K562 (cell line): ENCODE results near the gene GNB2. TPM values are rescaled to one million over a fixed set of nuclear protein-coding genes. Genes with fewer than 3 reads are reported as not detected.

ENCODE experiments used
- BCL6 ChIP-seq: fragments of 250-450 bp; sonication (Bioruptor Pico); IDR thresholded peaks from 2 replicates; pipeline ENCODE4 v1.4.0; 2020
- BRF1 ChIP-seq: IDR thresholded peaks from 3 replicates; pipeline ENCODE4 v1.6.1; 2011; ENCODE audit warnings: borderline replicate concordance, mild to moderate bottlenecking; ENCODE audit not compliant: insufficient read length; ENCODE audit errors: extremely low read depth
- CBX2 ChIP-seq: fragments of 200-600 bp; sonication (generic); IDR thresholded peaks from one replicate; pipeline ENCODE4 v1.6.1; 2012; ENCODE audit warnings: mild to moderate bottlenecking, low read length, inconsistent platforms; ENCODE audit not compliant: insufficient read depth, poor library complexity, severe bottlenecking
- FUS ChIP-seq: fragments of 200-400 bp; formaldehyde crosslinking; optimal IDR thresholded peaks from 2 replicates; pipeline ENCODE3; 2017; ENCODE audit warnings: low read depth, low read length
- GABPB1 ChIP-seq: sonication (generic); formaldehyde crosslinking; IDR thresholded peaks from 2 replicates; pipeline ENCODE4 v1.8.0; 2022; ENCODE audit warnings: mild to moderate bottlenecking, missing genetic modification reagents
- HIVEP1 ChIP-seq: fragments of 250-450 bp; sonication (Bioruptor Pico); IDR thresholded peaks from 2 replicates; pipeline ENCODE4 v1.4.0; 2020; ENCODE audit warnings: mild to moderate bottlenecking
- MYBL2 ChIP-seq, 2 experiments: fragments of 450-650 bp in 1 of 2; sonication (generic) in 1 of 2; formaldehyde crosslinking in 1 of 2; IDR thresholded peaks; 2 replicates each; pipeline versions ENCODE4 v1.6.1 to v1.8.1; 2017 to 2022; ENCODE audit warnings: borderline replicate concordance in 1 of 2, inconsistent platforms in 1 of 2, low read depth in 1 of 2, mild to moderate bottlenecking in 1 of 2, missing genetic modification reagents in 1 of 2, moderate library complexity in 1 of 2
- NFYB ChIP-seq: IDR thresholded peaks from 2 replicates; pipeline ENCODE4 v1.6.1; 2011; ENCODE audit warnings: mild to moderate bottlenecking, moderate library complexity; ENCODE audit not compliant: insufficient read length; ENCODE audit errors: extremely low read depth
- NR1H2 ChIP-seq: sonication (generic); formaldehyde crosslinking; IDR thresholded peaks from 2 replicates; pipeline ENCODE4 v1.4.0; 2020; ENCODE audit warnings: mild to moderate bottlenecking, missing genetic modification reagents
- POLR2H ChIP-seq: IDR thresholded peaks from 2 replicates; pipeline ENCODE4 v1.6.1; 2016; ENCODE audit warnings: missing genetic modification characterization, low read depth, mild to moderate bottlenecking, control low read depth, missing compliant biosample characterization, moderate library complexity
- SNAPC5 ChIP-seq: fragments of 250-450 bp; sonication (Bioruptor Pico); IDR thresholded peaks from 2 replicates; pipeline ENCODE4 v1.8.0; 2021; ENCODE audit warnings: moderate library complexity, mild to moderate bottlenecking, inconsistent platforms
- TAF1 ChIP-seq: IDR thresholded peaks from 2 replicates; pipeline ENCODE4 v1.6.1; 2011; ENCODE audit warnings: mild to moderate bottlenecking, low read length, moderate library complexity; ENCODE audit not compliant: insufficient read depth, control insufficient read depth, severe bottlenecking; ENCODE audit errors: extremely low read depth
- TCF15 ChIP-seq: fragments of 250-450 bp; sonication (Bioruptor Pico); IDR thresholded peaks from 2 replicates; pipeline ENCODE4 v1.8.0; 2022; ENCODE audit warnings: moderate library complexity, mild to moderate bottlenecking, inconsistent platforms
- THRB ChIP-seq: fragments of 450-650 bp; formaldehyde crosslinking; conservative IDR thresholded peaks from 2 replicates; pipeline ENCODE4 v1.4.0; 2022; ENCODE audit warnings: mild to moderate bottlenecking, missing genetic modification characterization
- ZBTB43 ChIP-seq: sonication (generic); formaldehyde crosslinking; IDR thresholded peaks from 2 replicates; pipeline ENCODE4 v1.8.0; 2023; ENCODE audit warnings: mild to moderate bottlenecking, missing genetic modification reagents
- ZBTB7A ChIP-seq: IDR thresholded peaks from 2 replicates; pipeline ENCODE4 v1.6.1; 2011; ENCODE audit warnings: low read depth, mild to moderate bottlenecking, low read length, moderate library complexity, borderline replicate concordance; ENCODE audit not compliant: control insufficient read depth
- ZNF174 ChIP-seq: fragments of 250-450 bp; sonication (Bioruptor Pico); IDR thresholded peaks from 2 replicates; pipeline ENCODE4 v1.4.0; 2020; ENCODE audit warnings: mild to moderate bottlenecking
- ZNF197 ChIP-seq: fragments of 200-800 bp; sonication (Bioruptor generic); IDR thresholded peaks from 2 replicates; pipeline ENCODE4 v1.6.1; 2016; ENCODE audit warnings: low read depth, missing genetic modification characterization, missing compliant biosample characterization
- ZNF395 ChIP-seq: fragments of 200-800 bp; sonication (Bioruptor generic); IDR thresholded peaks from 2 replicates; pipeline ENCODE4 v1.6.1; 2017; ENCODE audit warnings: missing genetic modification characterization, missing compliant biosample characterization
- ZNF449 ChIP-seq: fragments of 250-450 bp; sonication (Bioruptor Pico); IDR thresholded peaks from 2 replicates; pipeline ENCODE4 v1.8.0; 2022; ENCODE audit warnings: moderate library complexity, mild to moderate bottlenecking, inconsistent platforms
- ZSCAN32 ChIP-seq: fragments of 450-650 bp; formaldehyde crosslinking; IDR thresholded peaks from 2 replicates; pipeline ENCODE4 v1.4.0; 2020; ENCODE audit warnings: mild to moderate bottlenecking, moderate library complexity
- polyA plus RNA-seq, 8 experiments: library from polyadenylated mRNA; depleted of rRNA in 4 of 8; stranded (reverse) in 5 of 8; unstranded in 3 of 8; fragments of >200 nt; fragmentation: Nextera tagmentation in 2 of 8; fragmentation: Illumina TruSeq in 1 of 8; extraction: Ambion mirVana in 2 of 8; extraction: Trizol in 1 of 8; gene quantifications; 2 replicates each; pipeline versions ENCODE4 v1.2.1 to v1.2.3, GENCODE V29; 2011 to 2014; ENCODE audit warnings: inconsistent platforms in 1 of 8, missing spikeins in 1 of 8
- total RNA-seq, 7 experiments: library from RNA; depleted of rRNA in 6 of 7; stranded (reverse); fragments of >200 nt in 6 of 7; fragmentation: Illumina TruSeq in 2 of 7; extraction: Trizol in 2 of 7; gene quantifications; 2 replicates each; pipeline versions ENCODE4 v1.2.1 to v1.2.3, GENCODE V29; 2011 to 2021; ENCODE audit warnings: low replicate concordance in 1 of 7

Gene GNB2
- total and polyA plus RNA-seq, 9 of the 15 experiments (the other 6 are each of a cell fraction or from before 2014, with no cell fraction given): 0.65 to 320 (median 104) TPM

GRCh38 chr7:100673302-100673941 lies at the start of gene GNB2 (continued):
- TF ChIP-seq ZNF174 (CRISPR knock-in tag) (no peak), ZNF395 (CRISPR knock-in tag) (no peak), MYBL2 (IDR thresholded peaks at IDR 0.05; ENCODE audit: low read depth) (no peak), MYBL2 (CRISPR knock-in tag; IDR thresholded peaks at IDR 0.05; ENCODE audit: borderline replicate concordance) (no peak), CBX2 (no peak), ZNF449 (no peak), ZSCAN32 (CRISPR knock-in tag) (no peak), SNAPC5 (no peak), TCF15 (CRISPR knock-in tag) (no peak), BRF1 (no peak), HIVEP1 (CRISPR knock-in tag) (peak; percentile 62; the same call in 1 of the 2 replicates), NFYB (no peak), GABPB1 (CRISPR knock-in tag) (peak; percentile 80; the same call in 1 of the 2 replicates), NR1H2 (CRISPR knock-in tag) (no peak), BCL6 (CRISPR knock-in tag) (no peak), TAF1 (peak; percentile 76), ZBTB7A (peak; percentile 77), ZNF197 (CRISPR knock-in tag) (no peak; the same call in 1 of the 2 replicates), POLR2H (tag) (no peak; the same call in 1 of the 2 replicates), FUS (no peak), THRB (CRISPR knock-in tag) (peak; percentile 42; the same call in 1 of the 2 replicates), ZBTB43 (CRISPR knock-in tag) (no peak)
